ENCODE data around the gene OR51G2.

The OR51G2 gene

GRCh38 chr11:4891996-4892640 lies 27.0 kb downstream of the OR51G2 start:
- ATAC-seq (replicated peaks) (no peak), DNase-seq (no peak)
- Mint-ChIP-seq H3K36me3 (no peaks in the 10 kb centered on the region), H3K27me3 (peaks cover 0 to 6% of the 10 kb centered on the region in 2 donors), H3K9me3 (peaks cover 0 to 1% of the 10 kb centered on the region in 2 donors), H3K4me3 (no peak overlapping the region), H3K4me1 (no peaks in the 10 kb centered on the region), H3K27ac (no peak overlapping the region)

DNA sequence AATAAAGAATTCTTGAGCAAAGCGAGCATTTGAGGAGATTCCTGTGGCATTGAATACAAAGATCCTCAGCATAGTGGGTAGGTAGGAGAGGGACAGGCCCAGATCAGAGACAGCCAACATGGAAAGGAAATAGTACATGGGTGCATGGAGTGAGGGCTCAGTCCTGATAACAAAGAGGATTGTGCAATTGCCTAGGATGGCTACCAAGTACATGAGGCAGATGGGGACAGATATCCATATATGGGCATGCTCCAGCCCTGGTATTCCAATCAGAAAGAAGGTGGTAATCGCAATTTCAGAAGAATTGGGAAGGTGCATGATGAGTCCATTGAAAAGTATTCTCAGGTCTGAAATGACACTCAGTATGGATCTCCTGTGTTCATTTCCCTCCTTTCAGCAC lies 28.9 kb downstream of the OR51G2 start:
- H3K27ac Mint-ChIP-seq, result no peak overlapping the region
- no peak overlapping the region for H3K4me3 Mint-ChIP-seq
- no peaks in the 10 kb centered on the region for H3K9me3 Mint-ChIP-seq
- no peaks in the 10 kb centered on the region for H3K36me3 Mint-ChIP-seq
- no peaks in the 10 kb centered on the region for H3K4me1 Mint-ChIP-seq
- ATAC-seq (replicated peaks), result no peak
- no peaks in the 10 kb centered on the region for H3K27me3 Mint-ChIP-seq
- no peak for DNase-seq

- no peaks in the 10 kb centered on the region for H3K4me1 Mint-ChIP-seq
- ATAC-seq (replicated peaks), result no peak
- H3K4me3 Mint-ChIP-seq, result no peak overlapping the region
- H3K27ac Mint-ChIP-seq, result no peak overlapping the region
- H3K9me3 Mint-ChIP-seq, result no peaks in the 10 kb centered on the region
- H3K27me3 Mint-ChIP-seq, result no peaks in the 10 kb centered on the region
- DNase-seq, result no peak
- H3K36me3 Mint-ChIP-seq, result no peaks in the 10 kb centered on the region
These were observed 31.6 kb downstream of the OR51G2 start for GRCh38 chr11:4887591-4887990.

GRCh38 chr11:4886186-4886585 lies 33.0 kb downstream of the OR51G2 start:
- Mint-ChIP-seq H3K4me1 (no peaks in the 10 kb centered on the region), H3K9me3 (no peaks in the 10 kb centered on the region), H3K36me3 (no peaks in the 10 kb centered on the region), H3K4me3 (no peak overlapping the region), H3K27me3 (no peaks in the 10 kb centered on the region), H3K27ac (no peak overlapping the region)
- ATAC-seq (replicated peaks) (no peak), DNase-seq (no peak)

DNA sequence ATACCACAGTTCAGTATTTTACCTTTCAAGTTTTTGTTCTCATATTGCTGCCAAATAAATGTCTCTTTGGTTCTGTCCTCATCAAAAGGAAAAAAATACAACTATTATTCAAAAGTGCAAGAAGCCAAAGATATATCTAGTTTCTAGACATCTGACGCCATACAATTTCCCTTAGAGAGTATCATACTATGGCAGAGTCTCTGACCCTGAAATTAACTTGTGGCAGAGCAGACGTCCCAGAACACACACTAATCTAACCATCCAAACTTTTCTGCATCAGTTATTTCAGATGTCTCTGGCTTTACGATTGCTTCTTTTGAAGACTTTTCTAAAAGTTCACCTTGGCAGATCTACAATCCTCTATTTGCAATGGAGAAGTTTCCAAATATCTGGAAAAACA lies 34.8 kb downstream of the OR51G2 start:
- Mint-ChIP-seq H3K27me3 (no peaks in the 10 kb centered on the region), H3K27ac (no peak overlapping the region), H3K4me1 (no peaks in the 10 kb centered on the region), H3K4me3 (no peak overlapping the region), H3K9me3 (no peaks in the 10 kb centered on the region), H3K36me3 (no peaks in the 10 kb centered on the region)
- DNase-seq (no peak), ATAC-seq (replicated peaks) (no peak)

- no peak overlapping the region for H3K27ac Mint-ChIP-seq
- no peaks in the 10 kb centered on the region for H3K36me3 Mint-ChIP-seq
- no peak overlapping the region for H3K4me3 Mint-ChIP-seq
- ATAC-seq (replicated peaks) (no peak), DNase-seq (no peak)
- H3K27me3 Mint-ChIP-seq, result no peaks in the 10 kb centered on the region
- H3K9me3 Mint-ChIP-seq, result no peaks in the 10 kb centered on the region
- H3K4me1 Mint-ChIP-seq, result no peaks in the 10 kb centered on the region
These were observed 36.6 kb downstream of the OR51G2 start for GRCh38 chr11:4882543-4882942.

DNA sequence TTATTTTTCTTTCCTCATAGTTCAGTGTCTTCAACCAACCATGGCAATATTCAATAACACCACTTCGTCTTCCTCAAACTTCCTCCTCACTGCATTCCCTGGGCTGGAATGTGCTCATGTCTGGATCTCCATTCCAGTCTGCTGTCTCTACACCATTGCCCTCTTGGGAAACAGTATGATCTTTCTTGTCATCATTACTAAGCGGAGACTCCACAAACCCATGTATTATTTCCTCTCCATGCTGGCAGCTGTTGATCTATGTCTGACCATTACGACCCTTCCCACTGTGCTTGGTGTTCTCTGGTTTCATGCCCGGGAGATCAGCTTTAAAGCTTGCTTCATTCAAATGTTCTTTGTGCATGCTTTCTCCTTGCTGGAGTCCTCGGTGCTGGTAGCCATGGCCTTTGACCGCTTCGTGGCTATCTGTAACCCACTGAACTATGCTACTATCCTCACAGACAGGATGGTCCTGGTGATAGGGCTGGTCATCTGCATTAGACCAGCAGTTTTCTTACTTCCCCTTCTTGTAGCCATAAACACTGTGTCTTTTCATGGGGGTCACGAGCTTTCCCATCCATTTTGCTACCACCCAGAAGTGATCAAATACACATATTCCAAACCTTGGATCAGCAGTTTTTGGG lies 37.2 kb downstream of the OR51G2 start, which contains the start of gene OR51T1:
TSS of gene OR51T1 (plus strand) at position 41 of the 641 bp plus-strand sequence. CDS start at position 41, 0 bp downstream.
- Mint-ChIP-seq H3K4me1 (no peaks in the 10 kb centered on the region), H3K27ac (no peak within 1 kb of the TSS), H3K27me3 (no peaks in the 10 kb centered on the region), H3K9me3 (no peaks in the 10 kb centered on the region), H3K4me3 (no peak within 1 kb of the TSS), H3K36me3 (no peaks in the 10 kb centered on the region)
- no peak for DNase-seq
- no peak for ATAC-seq (replicated peaks)

GRCh38 chr11:4881188-4881587 lies 38.0 kb downstream of the OR51G2 start:
- Mint-ChIP-seq H3K27me3 (no peaks in the 10 kb centered on the region), H3K36me3 (no peaks in the 10 kb centered on the region), H3K4me1 (no peaks in the 10 kb centered on the region), H3K27ac (no peak overlapping the region), H3K9me3 (no peaks in the 10 kb centered on the region), H3K4me3 (no peak overlapping the region)
- DNase-seq, result no peak
- no peak for ATAC-seq (replicated peaks)

GRCh38 chr11:4865855-4866254 lies 53.3 kb downstream of the OR51G2 start:
- DNase-seq (no peak), ATAC-seq (replicated peaks) (no peak)
- no peaks in the 10 kb centered on the region for H3K27me3 Mint-ChIP-seq
- peaks cover 0 to 8% of the 10 kb centered on the region in 2 donors for H3K9me3 Mint-ChIP-seq
- no peaks in the 10 kb centered on the region for H3K36me3 Mint-ChIP-seq
- no peak overlapping the region for H3K4me3 Mint-ChIP-seq
- no peaks in the 10 kb centered on the region for H3K4me1 Mint-ChIP-seq
- no peak overlapping the region for H3K27ac Mint-ChIP-seq

- ATAC-seq (replicated peaks) (no peak), DNase-seq (no peak)
- Mint-ChIP-seq H3K36me3 (no peaks in the 10 kb centered on the region), H3K27me3 (no peaks in the 10 kb centered on the region), H3K9me3 (peaks cover 0 to 8% of the 10 kb centered on the region in 2 donors), H3K4me1 (no peaks in the 10 kb centered on the region), H3K27ac (no peak overlapping the region), H3K4me3 (no peak overlapping the region)
These were observed 55.3 kb downstream of the OR51G2 start for GRCh38 chr11:4863876-4864275.

Data from stimulated activated naive B cell treated with anti-CD40 and anti-IgM and Interleukin-4, amounts not matched to agents 10 μg/mL and 1 μg/mL and 100 μg/mL, for 72 hours (primary cell).